GM12892 (cell line): ENCODE data around the gene JAG2.

Source experiments
- POLR2A ChIP-seq: IDR thresholded peaks from 2 replicates; pipeline ENCODE4 v1.6.1; 2011; ENCODE audit warnings: low read depth, low read length, control low read depth
- POLR2AphosphoS5 ChIP-seq: IDR thresholded peaks from 2 replicates; pipeline ENCODE4 v1.6.1; 2011; ENCODE audit warnings: low read depth, low read length, control low read depth
- TAF1 ChIP-seq: IDR thresholded peaks from 2 replicates; pipeline ENCODE4 v1.6.1; 2011; ENCODE audit warnings: low read depth, mild to moderate bottlenecking, control low read depth, low read length, borderline replicate concordance

- no peak for TF ChIP-seq POLR2AphosphoS5
- no peak for TF ChIP-seq POLR2A
- no peak for TF ChIP-seq TAF1
Observed at GRCh38 chr14:105176513-105176912, 7.9 kb upstream of the JAG2 start.
